A549 (cell line): ENCODE results near the gene OLIG2.

Experiments
- CBX8 ChIP-seq: fragments of 200-600 bp; sonication (generic); IDR thresholded peaks from 2 replicates; pipeline ENCODE4 v1.6.1; 2016
- CEBPB ChIP-seq, 2 experiments: fragments of >200 bp in 1 of 2; sonication (Bioruptor Twin) in 1 of 2; formaldehyde crosslinking in 1 of 2; IDR thresholded peaks; 2 replicates each; pipeline ENCODE4 v1.6.1; 2012 to 2016
- EP300 ChIP-seq, 2 experiments: fragments of >200 bp; sonication (Bioruptor Twin); formaldehyde crosslinking; IDR thresholded peaks; 2 replicates in 1 of 2; 3 replicates in 1 of 2; pipeline ENCODE4 v1.6.1; 2016 to 2017
- NR3C1 ChIP-seq: fragments of >200 bp; sonication (Bioruptor Twin); formaldehyde crosslinking; IDR thresholded peaks from 3 replicates; pipeline ENCODE4 v1.6.1; 2017
- TP53 ChIP-seq: fragments of 250-450 bp; sonication (Bioruptor Pico); IDR thresholded peaks from 2 replicates; pipeline ENCODE4 v1.5.0; 2021; ENCODE audit warnings: mild to moderate bottlenecking, moderate library complexity
- TF ChIP-seq, protein P1 (sequence below): fragments of >200 bp; sonication (Bioruptor Twin); formaldehyde crosslinking; IDR thresholded peaks from 3 replicates; pipeline ENCODE4 v1.5.1; 2016

DNA sequence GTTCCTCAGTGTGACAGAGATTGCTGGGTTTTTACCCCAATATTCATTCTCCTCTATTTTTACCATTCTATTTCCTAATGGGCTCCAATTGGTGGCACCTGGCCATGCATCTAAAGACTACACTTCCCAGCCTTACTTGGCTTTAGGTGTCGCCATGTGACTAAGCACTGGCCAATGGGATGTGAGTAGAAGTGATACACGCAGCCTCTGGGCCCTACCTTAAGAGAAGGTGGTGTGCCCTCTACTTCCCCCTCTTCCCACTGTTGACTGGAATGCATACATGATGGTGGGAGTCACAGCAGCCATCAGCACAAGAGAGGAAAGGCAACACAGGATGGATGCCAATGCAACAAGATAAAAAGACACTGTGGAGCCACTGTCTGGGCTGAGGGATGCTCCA, 11.4 kb upstream of the OLIG2 start:
- TF ChIP-seq EP300 (IDR thresholded peaks at IDR 0.05) (no peak), CBX8 (no peak), TP53 (CRISPR knock-in tag) (no peak), CEBPB (IDR thresholded peaks at IDR 0.05) (no peak), NR3C1 (no peak)
- TF ChIP-seq, protein P1, sequence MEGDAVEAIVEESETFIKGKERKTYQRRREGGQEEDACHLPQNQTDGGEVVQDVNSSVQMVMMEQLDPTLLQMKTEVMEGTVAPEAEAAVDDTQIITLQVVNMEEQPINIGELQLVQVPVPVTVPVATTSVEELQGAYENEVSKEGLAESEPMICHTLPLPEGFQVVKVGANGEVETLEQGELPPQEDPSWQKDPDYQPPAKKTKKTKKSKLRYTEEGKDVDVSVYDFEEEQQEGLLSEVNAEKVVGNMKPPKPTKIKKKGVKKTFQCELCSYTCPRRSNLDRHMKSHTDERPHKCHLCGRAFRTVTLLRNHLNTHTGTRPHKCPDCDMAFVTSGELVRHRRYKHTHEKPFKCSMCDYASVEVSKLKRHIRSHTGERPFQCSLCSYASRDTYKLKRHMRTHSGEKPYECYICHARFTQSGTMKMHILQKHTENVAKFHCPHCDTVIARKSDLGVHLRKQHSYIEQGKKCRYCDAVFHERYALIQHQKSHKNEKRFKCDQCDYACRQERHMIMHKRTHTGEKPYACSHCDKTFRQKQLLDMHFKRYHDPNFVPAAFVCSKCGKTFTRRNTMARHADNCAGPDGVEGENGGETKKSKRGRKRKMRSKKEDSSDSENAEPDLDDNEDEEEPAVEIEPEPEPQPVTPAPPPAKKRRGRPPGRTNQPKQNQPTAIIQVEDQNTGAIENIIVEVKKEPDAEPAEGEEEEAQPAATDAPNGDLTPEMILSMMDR, result no peak
